CD4-positive, CD25-positive, alpha-beta regulatory T cell (primary cell): ENCODE data around the gene RSKR. TPM values are rescaled to one million over a fixed set of nuclear protein-coding genes. Genes with fewer than 3 reads are reported as not detected.
"Not testable (repeated sequence)": the region's sequence is repeated elsewhere in the genome, so short reads cannot be mapped to it uniquely, and the experiment has no call there.

Source experiments
- ATAC-seq, 2 donors: fragments of 150-1000 bp; cut with Tn5 transposase; one replicate each; pipeline ENCODE4 v1.10.0; 2021; ENCODE audit warnings: low read depth in 2 of 2, moderate number of reproducible peaks in 2 of 2, moderate library complexity in 1 of 2
- DNase-seq, 3 donors: peaks; one replicate each; pipeline versions ENCODE4 v3.0.0 to v3.0.0-alpha.2; 2012 to 2022; ENCODE audit warnings: mixed read lengths in 1 of 3
- H3K27ac ChIP-seq: one replicate; pipeline ENCODE4 v1.7.0; 2013; ENCODE audit warnings: mild to moderate bottlenecking, low read length; ENCODE audit not compliant: insufficient read depth, poor library complexity, severe bottlenecking
- H3K27me3 ChIP-seq: one replicate; pipeline ENCODE4 v1.7.0; 2013; ENCODE audit warnings: low read length; ENCODE audit not compliant: control insufficient read depth, insufficient read depth
- H3K36me3 ChIP-seq: one replicate; pipeline ENCODE4 v1.7.0; 2013; ENCODE audit warnings: mild to moderate bottlenecking, low read length, moderate library complexity; ENCODE audit not compliant: control insufficient read depth, insufficient read depth
- H3K4me1 ChIP-seq: 2 replicates; pipeline ENCODE4 v1.7.0; 2013; ENCODE audit warnings: mild to moderate bottlenecking, low read length; ENCODE audit not compliant: insufficient read depth, control insufficient read depth, poor library complexity, severe bottlenecking
- H3K4me3 ChIP-seq: one replicate; pipeline ENCODE4 v1.7.0; 2013; ENCODE audit warnings: low read depth, mild to moderate bottlenecking, low read length, moderate library complexity
- H3K9me3 ChIP-seq, 2 experiments: 1 replicate in 1 of 2; 2 replicates in 1 of 2; pipeline ENCODE4 v1.7.0; 2013; ENCODE audit warnings: low read length in 2 of 2, mild to moderate bottlenecking in 1 of 2, moderate library complexity in 1 of 2; ENCODE audit not compliant: control insufficient read depth in 2 of 2
- H3K27ac Mint-ChIP-seq, 3 donors: one replicate each; pipeline ENCODE4 v1.8.0; 2020 to 2022; ENCODE audit warnings: mild to moderate bottlenecking in 3 of 3, mixed read lengths in 3 of 3, moderate library complexity in 2 of 3
- H3K27me3 Mint-ChIP-seq: one replicate; pipeline ENCODE4 v1.8.0; 2022; ENCODE audit warnings: mild to moderate bottlenecking, mixed read lengths
- H3K36me3 Mint-ChIP-seq: one replicate; pipeline ENCODE4 v1.8.0; 2020; ENCODE audit warnings: mixed read lengths
- H3K4me1 Mint-ChIP-seq, 4 donors: one replicate each; pipeline ENCODE4 v1.8.0; 2020 to 2022; ENCODE audit warnings: mixed read lengths in 4 of 4, mild to moderate bottlenecking in 1 of 4
- H3K4me3 Mint-ChIP-seq, 4 donors: one replicate each; pipeline ENCODE4 v1.8.0; 2020 to 2022; ENCODE audit warnings: mild to moderate bottlenecking in 4 of 4, mixed read lengths in 4 of 4, moderate library complexity in 3 of 4
- H3K9me3 Mint-ChIP-seq, 7 donors: one replicate each; pipeline ENCODE4 v1.8.0; 2020 to 2022; ENCODE audit warnings: mixed read lengths in 7 of 7, mild to moderate bottlenecking in 3 of 7, moderate library complexity in 2 of 7
- polyA plus RNA-seq, 4 donors: library from polyadenylated mRNA; unstranded; fragments of 300-500 nt; fragmentation: Illumina TruSeq; gene quantifications; one replicate each; pipeline ENCODE4 v1.2.3, GENCODE V29; 2021
- total RNA-seq: library from RNA; stranded (reverse); gene quantifications from one replicate; pipeline ENCODE4 v1.2.3, GENCODE V29; 2022

RSKR gene
- total and polyA plus RNA-seq, 5 donors from 2014 or later = 0.08 to 15.2 (median 0.44) TPM; not detected in 1

DNA sequence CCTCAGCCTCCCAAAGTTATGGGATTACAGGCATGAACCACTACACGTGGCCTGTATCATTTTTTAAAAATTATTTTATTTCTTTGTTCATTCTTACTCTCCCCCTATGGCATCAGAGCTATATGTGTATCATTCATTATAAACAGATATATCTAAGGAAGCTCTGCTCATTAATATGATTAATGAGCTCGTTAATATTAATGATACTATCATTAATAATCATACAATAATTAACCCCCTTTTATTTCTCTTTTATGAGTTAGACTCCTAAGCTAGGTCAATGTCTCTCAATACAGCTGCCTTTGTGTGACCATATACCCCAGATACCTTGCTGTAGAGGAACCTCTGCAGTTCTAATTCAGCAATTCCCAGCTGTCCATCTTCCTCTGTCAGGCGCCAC lies 4.5 kb upstream of the RSKR start:
- peaks cover 93% of the 10 kb centered on the region for H3K36me3 ChIP-seq
- Mint-ChIP-seq H3K4me1 (peaks cover 0 to 4% (median 2%) of the 10 kb centered on the region in 4 donors), H3K27me3 (no peaks in the 10 kb centered on the region), H3K4me3 (no peak overlapping the region), H3K9me3 (peaks cover 0 to 2% (median 0%) of the 10 kb centered on the region in 7 donors), H3K36me3 (peaks cover 67% of the 10 kb centered on the region), H3K27ac (no peak overlapping the region)
- H3K4me1 ChIP-seq = no peaks in the 10 kb centered on the region
- ATAC-seq (no peak), DNase-seq (no peak)
- H3K9me3 ChIP-seq = no peaks in the 10 kb centered on the region
- no peak overlapping the region for H3K4me3 ChIP-seq
- H3K27ac ChIP-seq = no peak overlapping the region
- H3K27me3 ChIP-seq = no peaks in the 10 kb centered on the region

GRCh38 chr17:28616281-28616680 lies 2.3 kb upstream of the RSKR start:
- H3K36me3 Mint-ChIP-seq = peaks cover 50% of the 10 kb centered on the region
- H3K27ac ChIP-seq = no peak overlapping the region
- H3K27me3 Mint-ChIP-seq = no peaks in the 10 kb centered on the region
- peaks cover 72% of the 10 kb centered on the region for H3K36me3 ChIP-seq
- H3K4me1 Mint-ChIP-seq = peaks cover 0 to 16% (median 5%) of the 10 kb centered on the region in 4 donors
- H3K27me3 ChIP-seq = no peaks in the 10 kb centered on the region
- H3K4me1 ChIP-seq = no peaks in the 10 kb centered on the region
- no peak overlapping the region for H3K4me3 Mint-ChIP-seq
- no peak for ATAC-seq
- H3K9me3 ChIP-seq = no peaks in the 10 kb centered on the region
- H3K9me3 Mint-ChIP-seq = peaks cover 0 to 2% (median 0%) of the 10 kb centered on the region in 7 donors
- no peak overlapping the region for H3K4me3 ChIP-seq
- H3K27ac Mint-ChIP-seq = peak overlapping the region in 1 of 3 donors; percentile 17
- DNase-seq = no peak

GRCh38 chr17:28615260-28615940 lies 1.4 kb upstream of the RSKR start:
- no peaks in the 10 kb centered on the region for H3K9me3 ChIP-seq
- H3K27me3 ChIP-seq = no peaks in the 10 kb centered on the region
- H3K4me3 Mint-ChIP-seq = no peak overlapping the region
- H3K36me3 ChIP-seq = peaks cover 63% of the 10 kb centered on the region
- H3K9me3 Mint-ChIP-seq = peaks cover 0 to 2% (median 0%) of the 10 kb centered on the region in 7 donors
- no peak overlapping the region for H3K27ac ChIP-seq
- H3K27ac Mint-ChIP-seq = peak overlapping the region in 1 of 3 donors; percentile 49
- DNase-seq (no peak), ATAC-seq (no peak)
- H3K4me1 ChIP-seq = no peaks in the 10 kb centered on the region
- H3K27me3 Mint-ChIP-seq = no peaks in the 10 kb centered on the region
- H3K36me3 Mint-ChIP-seq = peaks cover 46% of the 10 kb centered on the region
- H3K4me3 ChIP-seq = no peak overlapping the region
- peaks cover 0 to 16% (median 5%) of the 10 kb centered on the region in 4 donors for H3K4me1 Mint-ChIP-seq

DNA sequence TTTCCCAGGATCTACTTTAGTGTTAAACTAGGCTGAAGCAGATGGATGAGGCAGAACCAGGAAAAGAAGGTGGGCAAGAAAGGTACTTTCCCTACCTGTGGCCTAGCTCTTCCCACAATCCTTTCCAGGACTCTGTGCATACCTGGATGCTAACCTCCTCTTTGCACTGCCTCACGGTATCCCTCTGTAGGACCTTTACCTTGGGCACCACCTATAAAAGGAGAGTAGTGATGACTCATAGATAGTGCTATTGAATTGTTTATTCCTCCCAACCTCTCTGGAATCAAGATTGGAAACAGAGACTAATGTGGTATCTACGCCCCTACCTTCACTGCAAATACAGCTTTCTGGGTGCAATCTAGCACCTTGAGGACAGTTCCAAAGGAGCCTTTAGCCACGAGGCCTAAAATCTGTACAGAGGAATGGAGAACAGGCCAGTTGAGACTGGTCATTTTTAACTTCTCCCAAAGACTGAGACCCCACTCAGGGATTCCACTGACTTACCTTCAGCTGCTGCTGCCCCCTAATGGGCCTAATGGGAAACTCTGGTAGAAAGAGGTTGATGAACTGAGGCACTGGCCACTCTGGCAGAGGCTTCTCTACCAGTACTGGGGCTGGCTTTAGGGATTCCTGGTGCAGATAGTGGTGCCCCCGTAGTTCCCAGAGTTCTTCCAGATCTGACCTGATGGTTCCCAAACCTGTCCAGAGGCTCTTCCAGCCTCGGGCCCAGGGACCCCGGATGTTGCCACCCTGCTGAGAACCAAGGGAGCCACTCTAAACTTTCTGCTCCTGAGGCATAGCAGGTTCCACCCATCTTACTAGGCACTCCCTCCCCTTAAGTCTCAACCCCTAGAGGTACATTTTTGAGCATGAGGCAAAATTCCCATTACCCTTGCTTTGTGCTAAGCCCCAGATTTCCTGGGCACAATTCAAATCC lies 781 bp downstream of the RSKR start:
- Mint-ChIP-seq H3K4me3 (no peak overlapping the region), H3K27me3 (no peaks in the 10 kb centered on the region), H3K36me3 (peaks cover 35% of the 10 kb centered on the region), H3K9me3 (peaks cover 0 to 2% (median 0%) of the 10 kb centered on the region in 7 donors), H3K4me1 (peaks cover 0 to 16% (median 7%) of the 10 kb centered on the region in 4 donors), H3K27ac (peak overlapping the region in 2 of 3 donors; percentile 26 to 38)
- Histone ChIP-seq H3K27me3 (no peaks in the 10 kb centered on the region), H3K9me3 (no peaks in the 10 kb centered on the region), H3K4me3 (no peak overlapping the region), H3K4me1 (no peaks in the 10 kb centered on the region), H3K36me3 (peaks cover 44% of the 10 kb centered on the region), H3K27ac (no peak overlapping the region)
- DNase-seq (peak; percentile 18 to 43 (median 43)), ATAC-seq (peak; percentile 40 to 65)

- Mint-ChIP-seq H3K9me3 (peaks cover 0 to 2% (median 0%) of the 10 kb centered on the region in 7 donors), H3K4me3 (no peak overlapping the region), H3K27me3 (no peaks in the 10 kb centered on the region), H3K27ac (peak overlapping the region; percentile 26 to 73 (median 38)), H3K36me3 (peaks cover 33% of the 10 kb centered on the region), H3K4me1 (peaks cover 0 to 16% (median 7%) of the 10 kb centered on the region in 4 donors)
- Histone ChIP-seq H3K4me1 (no peaks in the 10 kb centered on the region), H3K27me3 (no peaks in the 10 kb centered on the region), H3K27ac (peak overlapping the region; percentile 17), H3K36me3 (peaks cover 42% of the 10 kb centered on the region), H3K4me3 (no peak overlapping the region), H3K9me3 (no peaks in the 10 kb centered on the region)
- no peak for ATAC-seq
- no peak for DNase-seq
Measured at GRCh38 chr17:28612531-28612930, 1.5 kb downstream of the RSKR start.

DNA sequence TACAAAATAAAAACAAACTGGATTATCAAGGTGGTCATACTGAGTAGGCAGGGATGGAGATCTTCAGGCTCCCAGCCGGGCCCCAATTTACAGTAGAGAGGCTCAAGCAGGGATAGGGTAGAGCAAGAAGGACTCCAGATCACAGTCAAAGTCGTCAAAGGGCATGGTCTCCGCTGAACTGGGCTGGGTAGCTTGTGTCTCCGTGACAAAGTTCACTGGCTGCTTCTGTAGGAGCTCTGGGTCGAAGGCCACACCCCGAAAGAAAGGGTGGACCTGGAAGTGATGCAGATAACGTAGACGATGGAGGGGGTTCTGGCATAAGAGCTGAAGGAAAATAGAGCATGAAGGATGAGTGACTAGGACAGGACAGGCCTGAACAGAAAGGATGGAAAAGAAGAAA lies 3.6 kb downstream of the RSKR start:
- peaks cover 0 to 16% (median 7%) of the 10 kb centered on the region in 4 donors for H3K4me1 Mint-ChIP-seq

DNA sequence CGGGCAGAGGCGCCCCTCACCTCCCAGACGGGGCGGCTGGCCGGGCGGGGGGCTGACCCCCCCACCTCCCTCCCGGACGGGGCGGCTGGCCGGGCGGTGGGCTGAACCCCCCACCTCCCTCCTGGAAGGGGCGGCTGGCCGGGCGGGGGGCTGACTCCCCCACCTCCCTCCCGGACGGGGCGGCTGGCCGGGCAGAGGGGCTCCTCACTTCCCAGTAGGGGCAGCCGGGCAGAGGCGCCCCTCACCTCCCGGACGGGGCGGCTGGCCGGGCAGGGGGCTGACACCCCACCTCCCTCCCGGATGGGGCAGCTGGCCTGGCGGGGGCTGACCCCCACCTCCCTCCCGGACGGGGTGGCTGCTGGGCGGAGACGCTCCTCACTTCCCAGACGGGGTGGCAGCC lies 10.0 kb downstream of the RSKR start:
- H3K27me3 Mint-ChIP-seq, H3K4me1 ChIP-seq, ATAC-seq, H3K4me3 Mint-ChIP-seq, H3K27ac ChIP-seq, H3K4me3 ChIP-seq, H3K36me3 Mint-ChIP-seq, DNase-seq, H3K27ac Mint-ChIP-seq, H3K27me3 ChIP-seq, H3K4me1 Mint-ChIP-seq, H3K9me3 Mint-ChIP-seq, H3K9me3 ChIP-seq, H3K36me3 ChIP-seq: not testable (repeated sequence)

More for the DNA sequence above, 3.6 kb downstream of the RSKR start:
- ATAC-seq (no peak), DNase-seq (no peak)
- Histone ChIP-seq H3K27me3 (no peaks in the 10 kb centered on the region), H3K4me3 (no peak overlapping the region), H3K9me3 (no peaks in the 10 kb centered on the region), H3K4me1 (no peaks in the 10 kb centered on the region), H3K36me3 (peaks cover 21% of the 10 kb centered on the region), H3K27ac (no peak overlapping the region)
- Mint-ChIP-seq H3K9me3 (peaks cover 0 to 2% (median 0%) of the 10 kb centered on the region in 7 donors), H3K27me3 (no peaks in the 10 kb centered on the region), H3K36me3 (peaks cover 17% of the 10 kb centered on the region), H3K4me3 (peak overlapping the region in 1 of 4 donors; percentile 66), H3K27ac (peak overlapping the region in 2 of 3 donors; percentile 5 to 76)
